SKM-1 treated with dmso at 0.1 percent for 144 hours (cell line): ENCODE measurements around the gene UBE2K.
"Not testable (repeated sequence)": the region's sequence is repeated elsewhere in the genome, so short reads cannot be mapped to it uniquely, and the experiment has no call there.

ENCODE experiments used
- DNase-seq: peaks from one replicate; lab custom pipeline; 2025; ENCODE audit not compliant: unreplicated experiment; lab: John Stamatoyannopoulos, UW

Gene UBE2K

GRCh38 chr4:39792529-39792928 lies 94.6 kb downstream of the UBE2K start:
- no peak for DNase-seq

- not testable (repeated sequence) for DNase-seq
Measured at GRCh38 chr4:39792976-39793375, 95.0 kb downstream of the UBE2K start.

GRCh38 chr4:39802005-39802404 lies 104.1 kb downstream of the UBE2K start:
- no peak for DNase-seq

- DNase-seq = peak; percentile 32
Measured at GRCh38 chr4:39808231-39808749, 110.4 kb downstream of the UBE2K start.

GRCh38 chr4:39812500-39812899 lies 114.6 kb downstream of the UBE2K start:
- no peak for DNase-seq

GRCh38 chr4:39813033-39813432 lies 115.1 kb downstream of the UBE2K start:
- DNase-seq = not testable (repeated sequence)

- DNase-seq = not testable (repeated sequence)
Measured at GRCh38 chr4:39813761-39814160, 115.8 kb downstream of the UBE2K start.

- no peak for DNase-seq
Measured at GRCh38 chr4:39814403-39815185, 116.7 kb downstream of the UBE2K start.

- no peak for DNase-seq
Measured at GRCh38 chr4:39818646-39819045, 120.7 kb downstream of the UBE2K start.

- DNase-seq = no peak
Measured at GRCh38 chr4:39820186-39820585, 122.2 kb downstream of the UBE2K start.

- DNase-seq = no peak
Measured at GRCh38 chr4:39821951-39822350, 124.0 kb downstream of the UBE2K start.

GRCh38 chr4:39822662-39823061 lies 124.7 kb downstream of the UBE2K start:
- DNase-seq = no peak

GRCh38 chr4:39823191-39823590 lies 125.3 kb downstream of the UBE2K start:
- no peak for DNase-seq

- DNase-seq = peak; percentile 77
Measured at GRCh38 chr4:39825090-39825489, 127.2 kb downstream of the UBE2K start.

- DNase-seq = no peak
Measured at GRCh38 chr4:39825741-39826231, 127.8 kb downstream of the UBE2K start.
